ENCODE results near the gene GPR161.
A peak's percentile ranks its signal among the peaks of the same experiment; 100 is the strongest.
"Not testable (repeated sequence)": the region's sequence is repeated elsewhere in the genome, so short reads cannot be mapped to it uniquely, and the experiment has no call there.

The GPR161 gene, protein sequence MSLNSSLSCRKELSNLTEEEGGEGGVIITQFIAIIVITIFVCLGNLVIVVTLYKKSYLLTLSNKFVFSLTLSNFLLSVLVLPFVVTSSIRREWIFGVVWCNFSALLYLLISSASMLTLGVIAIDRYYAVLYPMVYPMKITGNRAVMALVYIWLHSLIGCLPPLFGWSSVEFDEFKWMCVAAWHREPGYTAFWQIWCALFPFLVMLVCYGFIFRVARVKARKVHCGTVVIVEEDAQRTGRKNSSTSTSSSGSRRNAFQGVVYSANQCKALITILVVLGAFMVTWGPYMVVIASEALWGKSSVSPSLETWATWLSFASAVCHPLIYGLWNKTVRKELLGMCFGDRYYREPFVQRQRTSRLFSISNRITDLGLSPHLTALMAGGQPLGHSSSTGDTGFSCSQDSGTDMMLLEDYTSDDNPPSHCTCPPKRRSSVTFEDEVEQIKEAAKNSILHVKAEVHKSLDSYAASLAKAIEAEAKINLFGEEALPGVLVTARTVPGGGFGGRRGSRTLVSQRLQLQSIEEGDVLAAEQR

DNA sequence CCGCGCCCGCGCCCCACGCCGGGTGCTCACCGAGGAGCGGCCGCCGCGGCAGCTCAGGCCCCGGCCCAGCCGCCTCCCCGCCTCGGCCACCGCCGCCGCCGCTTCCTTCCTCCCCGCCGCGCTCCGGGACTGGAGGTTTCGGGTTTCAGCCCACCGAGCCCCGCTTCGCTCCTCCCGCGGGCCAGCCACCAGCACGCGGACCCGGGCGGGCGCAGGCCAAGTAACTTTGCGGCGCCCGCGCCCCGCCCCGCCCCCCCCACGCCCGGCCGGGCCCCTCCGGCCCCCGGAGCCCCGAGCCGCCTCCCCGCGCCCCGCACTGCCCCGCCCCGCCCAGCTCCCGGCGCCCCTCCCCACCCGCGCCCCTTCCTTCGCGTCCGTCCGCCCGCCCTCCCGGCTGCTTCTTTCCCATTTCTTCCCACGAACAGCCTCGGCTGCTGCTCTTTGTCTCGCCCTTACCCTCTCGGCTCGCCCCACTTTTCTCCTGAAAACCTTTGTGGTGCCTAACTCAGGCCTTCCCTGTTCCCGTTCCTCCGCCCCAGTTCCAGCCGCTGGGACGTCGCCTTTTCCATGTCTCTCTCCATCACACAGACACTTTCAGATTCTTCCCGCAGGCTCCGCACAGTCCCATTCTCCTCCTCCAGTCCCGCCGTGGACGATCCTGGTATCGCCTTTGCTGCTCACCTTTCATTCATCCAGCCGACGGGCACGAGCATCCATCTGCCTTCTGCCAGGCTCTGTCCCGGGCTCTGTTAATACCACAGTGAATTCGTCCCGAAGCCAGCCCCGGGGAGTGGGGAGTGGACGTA lies at the start of gene GPR161:
Gene GPR161, minus strand, starts transcription at position 222 of the 806 bp plus-strand sequence. CDS start 32,080 bp downstream, outside the sequence.
- DNase-seq (ENCODE audit: low read depth), result no peak

DNA sequence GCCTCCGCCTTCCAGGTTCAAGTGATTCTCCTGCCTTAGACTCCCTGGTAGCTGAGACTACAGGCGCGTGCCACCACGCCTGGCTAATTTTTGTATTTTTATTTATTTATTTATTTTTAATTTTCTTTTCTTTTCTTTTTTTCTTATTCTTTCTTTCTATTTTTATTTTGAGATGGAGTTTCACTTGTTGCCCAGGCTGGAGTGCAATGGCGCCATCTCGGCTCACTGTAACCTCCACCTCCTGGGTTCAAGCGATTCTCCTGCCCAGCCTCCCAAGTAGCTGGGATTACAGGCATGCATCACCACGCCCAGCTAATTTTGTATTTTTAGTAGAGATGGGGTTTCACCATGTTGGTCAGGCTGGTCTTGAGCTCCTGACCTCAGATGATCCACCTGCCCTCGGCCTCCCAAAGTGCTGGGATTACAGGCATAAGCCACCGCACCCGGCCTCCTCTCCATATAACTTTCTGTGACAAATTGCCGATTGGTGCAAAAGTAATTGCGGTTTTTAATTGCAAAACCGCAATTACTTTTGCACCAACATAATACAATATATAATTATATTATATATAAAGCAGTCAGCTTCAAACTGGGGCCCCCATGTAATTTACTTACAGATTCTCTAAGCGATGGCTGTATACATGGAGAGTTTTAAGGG lies 44.5 kb upstream of the GPR161 start:
- not testable (repeated sequence) for DNase-seq (ENCODE audit: low read depth)

DNA sequence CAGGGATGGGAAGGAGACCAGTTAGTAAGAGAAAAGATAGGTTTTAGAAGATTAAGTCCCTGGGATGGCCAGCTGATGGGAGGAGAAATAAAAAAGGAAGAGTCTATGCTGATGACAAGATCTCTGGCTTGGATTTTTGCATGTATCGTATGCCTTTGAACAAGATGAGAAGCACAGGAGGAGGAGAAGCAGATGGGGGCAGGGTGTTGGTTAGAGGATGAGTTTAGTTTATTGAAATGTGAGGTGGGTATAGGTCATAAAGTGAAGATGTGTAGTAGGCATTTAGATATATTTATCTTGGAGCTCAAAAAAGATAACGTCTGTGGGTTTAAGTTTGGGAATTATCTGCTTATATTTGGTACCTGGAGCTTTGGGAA lies 43.4 kb upstream of the GPR161 start:
- DNase-seq (ENCODE audit: low read depth), result no peak

DNA sequence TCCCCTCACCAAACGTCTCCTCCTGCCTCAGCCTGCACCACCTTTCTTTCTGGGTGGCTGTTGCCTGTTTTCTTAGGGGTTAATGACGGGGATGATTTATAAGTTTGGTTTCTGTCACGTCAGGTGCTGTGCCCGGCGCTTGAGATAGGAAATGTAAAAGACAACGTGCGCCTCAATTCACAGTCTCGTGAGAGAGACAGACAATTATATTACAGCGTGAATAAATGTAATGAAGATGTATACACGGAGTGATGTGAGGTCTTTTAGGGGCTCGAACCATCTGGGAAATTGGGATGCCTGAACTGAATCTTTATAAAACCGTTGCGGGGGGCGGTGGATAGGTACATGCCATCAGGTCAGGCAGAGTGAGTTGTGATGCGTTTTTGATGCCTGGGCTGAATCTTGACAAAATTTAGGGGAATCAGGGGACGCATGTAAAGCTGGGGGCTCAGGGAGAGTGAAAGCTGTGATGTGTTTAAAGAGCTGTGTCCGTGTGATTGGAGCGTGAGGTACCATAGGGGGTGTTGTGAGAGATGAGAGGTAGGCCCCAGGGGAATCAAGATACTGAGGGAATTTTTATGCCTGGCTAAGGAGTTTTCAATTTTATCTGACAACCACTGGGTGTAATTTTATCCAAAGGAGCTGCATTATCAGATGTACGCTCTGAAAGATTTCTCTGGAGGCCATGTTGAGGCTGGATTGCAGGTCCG lies 42.9 kb upstream of the GPR161 start:
- DNase-seq (ENCODE audit: low read depth), result no peak

DNA sequence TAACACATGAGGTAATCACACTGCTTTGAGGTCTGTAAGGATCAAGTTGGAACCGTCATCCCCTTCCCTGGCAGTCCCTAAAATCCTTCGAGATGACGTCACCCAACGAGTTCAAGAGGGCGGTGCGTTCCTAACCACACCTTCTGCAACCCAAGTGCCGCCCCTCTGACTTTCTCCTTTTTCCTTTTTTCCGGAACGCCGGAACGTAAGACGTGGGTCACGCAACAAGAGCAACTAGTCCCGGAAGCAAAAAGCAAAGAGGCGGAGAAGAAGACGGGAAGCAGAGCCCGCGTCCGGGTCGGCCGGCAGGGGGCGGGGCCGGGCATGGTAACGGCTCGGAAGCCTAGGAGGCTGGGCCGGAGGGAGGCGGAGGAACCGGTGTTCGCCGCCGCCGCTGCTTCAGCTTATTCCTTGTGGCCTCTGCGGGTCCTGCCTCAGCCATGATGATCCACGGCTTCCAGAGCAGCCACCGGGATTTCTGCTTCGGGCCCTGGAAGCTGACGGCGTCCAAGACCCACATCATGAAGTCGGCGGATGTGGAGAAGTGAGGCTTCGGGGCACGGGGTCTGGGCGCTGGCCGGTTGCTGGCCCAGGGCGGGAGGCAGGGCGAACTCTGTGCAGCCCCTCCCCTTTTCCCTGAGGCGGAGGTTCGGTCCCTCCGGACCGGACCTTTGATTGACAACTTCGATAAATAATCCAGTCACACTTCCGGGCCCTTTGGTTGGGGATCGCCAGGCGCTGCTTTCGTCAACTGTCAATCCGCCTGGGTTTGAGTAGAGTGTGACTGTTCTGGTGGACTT lies 42.1 kb upstream of the GPR161 start, which contains the start of gene TIPRL:
Gene TIPRL, plus strand, starts transcription at position 325 of the 800 bp plus-strand sequence. Its CDS starts 116 bp downstream, at position 441.
- peak; percentile 85 for DNase-seq (ENCODE audit: low read depth)

DNA sequence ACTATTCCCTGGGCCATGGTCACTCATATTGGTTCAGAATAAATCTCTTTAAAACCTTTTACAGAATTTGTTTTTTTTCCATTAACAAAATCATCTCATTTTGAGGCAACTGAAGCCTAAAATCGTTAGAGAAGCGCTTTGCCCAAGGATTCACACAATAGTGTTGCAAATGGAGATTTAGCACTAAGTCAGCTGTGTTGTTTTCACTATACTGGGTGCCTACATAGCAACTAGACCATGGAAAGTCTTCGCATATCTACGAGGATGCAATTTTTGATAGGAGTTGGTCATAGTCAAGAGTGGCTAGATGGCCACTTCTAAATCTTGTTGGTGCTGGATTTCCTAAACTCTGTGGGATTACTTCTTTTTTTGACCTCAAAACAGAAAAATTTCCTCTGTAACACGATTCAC lies 41.5 kb upstream of the GPR161 start:
- no peak for DNase-seq (ENCODE audit: low read depth)

DNA sequence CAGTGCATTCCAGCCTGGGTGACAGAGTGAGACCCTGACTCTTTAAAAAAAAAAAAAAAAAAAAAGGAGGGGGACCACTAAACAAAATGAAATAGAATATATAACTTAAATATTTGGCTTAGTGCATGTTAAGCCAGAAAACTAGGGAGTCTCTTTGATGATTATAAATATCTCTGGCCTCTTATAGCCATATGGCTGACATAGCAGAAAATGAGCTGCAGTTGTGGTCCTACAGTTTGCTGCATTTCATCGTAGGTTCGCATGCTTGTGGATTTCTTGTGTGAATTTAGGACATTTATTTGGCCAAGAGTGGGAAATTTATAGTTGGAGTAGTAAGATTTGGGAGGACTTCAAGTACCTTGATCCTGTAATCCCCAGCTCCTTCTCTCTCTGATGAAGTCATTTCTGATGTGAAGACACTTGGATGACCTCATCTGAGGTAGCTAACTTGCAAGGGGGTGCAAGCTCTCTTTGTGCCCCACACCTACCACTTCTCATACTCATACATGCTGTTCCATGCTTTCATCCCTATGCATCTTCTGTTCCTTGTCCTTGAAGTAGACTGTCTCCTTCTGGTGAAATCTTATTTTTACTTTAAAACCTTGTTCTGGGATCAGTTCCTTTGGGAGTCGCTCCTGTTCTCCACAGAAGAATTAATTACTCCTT lies 35.7 kb upstream of the GPR161 start:
- no peak for DNase-seq (ENCODE audit: low read depth)

DNA sequence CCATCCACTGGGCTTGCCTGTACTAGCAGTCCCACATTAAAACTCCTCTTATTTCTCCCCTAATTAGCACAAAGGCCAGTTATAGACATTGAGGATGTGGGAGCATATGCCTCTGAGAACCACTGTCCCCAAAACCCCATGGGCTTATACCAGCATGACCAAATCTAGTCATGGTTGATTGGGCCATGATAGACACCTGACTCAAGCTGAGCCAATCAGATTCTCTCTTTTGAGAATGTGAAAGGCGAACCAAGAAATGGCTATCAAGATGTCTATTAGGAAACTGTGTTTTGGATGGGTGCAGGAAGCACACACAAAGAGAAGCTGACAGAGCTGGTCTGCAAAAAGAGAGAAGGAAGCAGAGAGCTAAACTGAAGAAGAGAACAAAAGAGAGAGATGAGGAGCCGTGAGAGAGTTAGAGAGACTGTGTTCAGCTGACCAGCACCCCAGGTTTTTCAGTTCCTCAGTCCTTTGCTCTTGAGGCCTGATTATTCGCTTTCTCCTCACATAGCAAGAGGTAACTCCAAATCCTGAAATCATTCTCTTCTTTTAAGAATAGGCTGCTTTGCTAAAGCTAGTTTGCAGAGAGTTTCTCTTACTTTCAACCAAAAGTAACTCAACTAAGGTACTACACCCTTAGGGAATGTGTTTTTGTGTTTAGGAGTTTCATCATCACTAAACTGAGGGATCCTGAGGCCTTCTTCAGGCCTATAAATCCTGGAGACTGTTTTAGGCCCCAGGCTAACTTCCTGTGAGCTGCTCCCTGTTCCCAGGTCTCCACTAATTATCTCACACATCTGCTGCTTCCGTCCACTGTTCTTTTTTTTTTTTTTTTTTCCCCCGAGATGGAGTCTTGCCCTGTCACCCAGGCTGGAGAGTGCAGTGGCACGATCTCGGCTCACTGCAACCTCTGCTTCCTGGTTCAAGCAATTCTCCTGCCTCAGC lies 34.1 kb upstream of the GPR161 start:
- no peak for DNase-seq (ENCODE audit: low read depth)

DNA sequence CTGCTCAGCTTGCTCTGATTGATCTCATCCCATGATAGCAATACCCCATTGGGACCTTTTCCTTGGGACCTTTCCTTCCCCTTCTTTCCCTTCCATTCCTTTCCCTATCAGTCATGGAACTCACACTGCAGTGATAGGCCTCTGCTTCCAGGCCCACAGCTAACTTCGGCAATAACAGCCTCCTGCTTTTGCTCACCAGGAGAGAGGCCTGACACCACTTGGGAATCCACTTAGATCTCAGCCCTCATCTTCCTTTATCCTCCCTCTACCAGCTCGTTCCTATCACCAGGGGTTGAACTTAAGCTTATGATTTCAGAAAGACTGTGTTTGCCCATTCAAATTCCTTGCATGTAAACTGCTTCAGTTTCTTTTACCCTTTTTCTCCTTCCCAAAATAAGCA lies 31.1 kb upstream of the GPR161 start:
- no peak for DNase-seq (ENCODE audit: low read depth)

DNA sequence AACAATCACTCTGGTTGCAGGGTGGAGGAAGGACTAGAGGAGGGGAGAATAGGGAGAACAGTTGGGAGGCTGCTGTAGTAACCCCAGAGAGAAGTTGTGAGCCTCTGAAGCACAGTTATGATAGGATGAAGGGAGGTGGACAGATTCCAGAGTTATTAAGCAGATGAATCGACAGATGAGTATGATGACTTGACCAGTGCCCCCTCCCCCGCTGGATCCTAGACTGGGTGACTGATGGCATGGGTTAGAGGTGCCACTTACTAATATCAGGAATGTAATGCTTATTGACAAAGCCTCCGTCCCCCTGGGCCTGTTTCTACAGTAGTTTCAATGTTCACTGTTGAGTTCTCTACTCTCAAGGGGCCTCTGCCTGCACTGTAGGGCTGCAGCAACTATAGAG lies 28.0 kb upstream of the GPR161 start:
- DNase-seq (ENCODE audit: low read depth), result no peak

DNA sequence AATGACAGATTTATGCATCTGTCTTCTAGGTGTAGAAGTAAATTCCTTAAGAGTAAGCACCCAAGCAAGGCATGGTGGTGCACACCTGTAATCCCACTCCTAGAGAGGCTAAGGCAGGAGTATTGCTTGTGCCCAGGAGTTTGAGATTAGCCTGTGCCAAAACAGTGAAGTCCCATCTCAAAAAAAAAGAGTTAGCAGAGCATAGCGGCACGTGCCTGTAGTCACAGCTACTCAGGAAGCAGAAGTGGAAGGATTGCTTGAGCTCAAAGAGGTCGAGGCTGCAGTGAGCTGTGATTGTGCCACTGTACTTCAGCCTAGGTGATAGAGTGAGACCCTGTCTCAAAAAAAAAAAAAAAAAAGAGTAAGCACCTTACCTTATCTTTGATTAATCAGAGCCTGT lies 26.9 kb upstream of the GPR161 start:
- no peak for DNase-seq (ENCODE audit: low read depth)

DNA sequence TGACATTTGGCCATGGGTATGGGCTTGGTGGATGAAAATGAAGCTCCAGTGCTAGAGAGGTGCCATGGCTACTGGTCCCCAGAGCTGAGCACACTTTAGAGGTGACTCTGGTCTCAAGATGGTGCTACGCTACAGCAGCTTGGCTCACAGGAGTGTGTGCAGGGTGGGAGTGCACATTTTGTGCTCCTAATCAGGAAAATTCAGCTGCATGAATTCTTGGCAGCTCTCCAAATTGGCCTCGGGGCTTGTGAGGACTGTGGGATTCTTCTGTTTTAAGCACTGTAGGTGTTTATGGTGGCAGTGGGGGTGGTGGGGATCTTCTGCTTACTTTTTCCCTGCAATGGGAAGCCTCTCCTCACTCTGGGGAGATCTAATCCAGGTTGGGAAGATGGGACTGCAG lies 24.7 kb upstream of the GPR161 start:
- no peak for DNase-seq (ENCODE audit: low read depth)

DNA sequence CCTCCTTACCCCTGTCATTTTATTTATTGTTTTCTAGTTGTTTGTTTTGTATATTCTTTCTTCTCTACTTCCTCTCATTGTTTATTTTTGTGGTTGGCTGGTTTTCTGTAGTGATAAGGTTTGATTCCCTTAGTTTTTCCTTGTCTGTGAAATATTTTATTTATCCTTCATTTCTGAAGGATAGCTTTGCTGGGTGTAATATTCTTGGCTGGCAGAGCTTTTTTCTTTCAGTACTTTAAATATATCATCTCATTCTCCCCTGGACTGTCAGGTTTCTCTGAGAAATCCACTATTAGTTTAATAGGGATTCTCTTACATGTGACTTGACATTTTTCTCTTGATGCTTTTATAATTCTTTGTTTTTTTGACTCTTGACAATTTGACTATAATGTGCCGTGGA lies 23.2 kb upstream of the GPR161 start:
- DNase-seq (ENCODE audit: low read depth), result no peak

DNA sequence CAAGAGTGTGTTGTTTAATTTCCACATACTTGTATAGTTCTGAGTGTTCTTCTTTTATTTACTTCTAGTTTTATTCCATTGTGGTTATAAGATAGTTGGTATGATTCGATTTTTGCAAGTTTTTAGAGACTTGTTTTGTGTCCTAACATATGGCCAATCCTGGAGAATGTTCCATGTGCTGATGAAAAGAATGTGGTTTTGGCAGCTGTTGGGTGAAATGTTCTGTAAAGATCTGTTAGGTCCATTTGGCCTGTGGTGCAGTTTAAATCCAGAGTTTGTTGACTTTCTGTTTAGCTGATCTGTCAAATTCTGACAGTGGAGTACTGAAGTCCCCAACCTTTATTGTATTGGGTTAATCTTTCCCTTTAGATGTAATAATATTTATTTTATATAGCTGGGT lies 22.5 kb upstream of the GPR161 start:
- no peak for DNase-seq (ENCODE audit: low read depth)

DNA sequence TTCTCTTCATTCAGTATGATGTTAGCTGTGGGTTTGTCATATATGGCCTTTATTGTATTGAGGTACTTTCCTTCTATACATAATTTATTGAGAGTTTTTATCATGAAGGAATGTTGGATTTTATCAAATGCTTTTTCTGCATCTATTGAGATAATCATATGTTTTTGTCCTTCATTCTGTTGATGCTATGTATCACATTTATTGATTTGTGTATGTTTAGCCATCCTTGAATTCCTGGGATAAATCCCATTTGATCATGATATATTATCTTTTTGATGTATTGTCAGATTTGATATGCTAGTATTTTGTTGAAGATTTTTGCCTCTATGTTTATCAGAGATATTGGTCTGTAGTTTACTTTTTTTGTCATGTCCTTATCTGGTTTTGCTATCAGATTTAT lies 20.9 kb upstream of the GPR161 start:
- no peak for DNase-seq (ENCODE audit: low read depth)

DNA sequence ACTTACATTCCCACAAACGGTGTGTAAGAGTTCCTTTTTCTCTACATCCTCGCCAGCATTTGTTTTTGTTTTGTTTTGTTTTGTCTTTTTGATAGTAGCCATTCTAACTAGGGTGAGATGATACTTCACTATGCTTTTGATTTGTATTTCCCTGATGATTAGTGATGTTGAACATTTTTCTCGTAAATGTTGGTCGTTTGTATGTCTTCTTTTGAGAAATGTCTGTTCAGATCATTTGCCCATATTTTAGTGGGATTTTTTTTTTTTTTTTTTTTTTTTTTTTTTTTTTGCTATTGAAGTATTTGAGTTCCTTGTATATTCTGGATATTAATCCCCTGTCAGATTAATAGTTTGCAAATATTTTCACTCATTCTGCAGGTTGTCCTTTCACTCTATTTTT lies 19.2 kb upstream of the GPR161 start:
- DNase-seq (ENCODE audit: low read depth), result no peak

DNA sequence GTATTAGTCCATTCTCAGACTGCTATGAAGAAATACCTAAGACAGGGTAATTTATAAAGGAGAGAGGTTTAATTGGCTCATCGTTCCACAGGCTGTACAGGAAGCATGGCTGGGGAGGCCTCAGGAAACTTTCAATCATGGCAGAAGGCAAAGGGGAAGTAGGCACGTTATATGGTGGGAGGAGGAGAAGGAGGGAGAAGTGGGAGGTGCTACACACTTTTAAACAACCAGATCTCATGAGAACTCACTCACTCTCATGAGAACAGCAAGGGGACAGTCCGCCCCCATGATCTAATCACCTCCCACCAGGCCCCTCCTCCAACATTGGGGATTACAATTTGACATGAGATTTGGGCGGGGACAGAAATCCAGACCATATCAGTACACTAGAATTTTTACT lies 18.0 kb upstream of the GPR161 start:
- not testable (repeated sequence) for DNase-seq (ENCODE audit: low read depth)

DNA sequence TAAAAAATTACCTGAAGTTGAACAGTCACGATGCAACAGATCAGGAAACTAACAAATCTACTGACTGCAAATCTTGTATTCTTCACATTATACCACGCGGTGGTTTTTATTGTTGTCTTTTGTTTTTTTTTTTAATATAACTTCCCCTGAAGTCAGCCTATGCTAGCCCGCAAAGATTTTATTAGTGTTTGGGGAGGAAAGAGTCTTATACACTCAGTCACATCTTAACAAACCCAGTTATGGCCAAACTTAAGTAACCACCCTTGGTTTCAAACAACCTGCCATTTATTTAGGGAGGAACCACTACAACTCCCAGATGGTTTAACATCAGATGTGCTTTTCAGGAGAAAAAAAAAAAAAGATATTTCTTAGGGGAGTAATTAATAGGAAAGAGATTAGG lies 15.2 kb upstream of the GPR161 start:
- DNase-seq (ENCODE audit: low read depth), result no peak

DNA sequence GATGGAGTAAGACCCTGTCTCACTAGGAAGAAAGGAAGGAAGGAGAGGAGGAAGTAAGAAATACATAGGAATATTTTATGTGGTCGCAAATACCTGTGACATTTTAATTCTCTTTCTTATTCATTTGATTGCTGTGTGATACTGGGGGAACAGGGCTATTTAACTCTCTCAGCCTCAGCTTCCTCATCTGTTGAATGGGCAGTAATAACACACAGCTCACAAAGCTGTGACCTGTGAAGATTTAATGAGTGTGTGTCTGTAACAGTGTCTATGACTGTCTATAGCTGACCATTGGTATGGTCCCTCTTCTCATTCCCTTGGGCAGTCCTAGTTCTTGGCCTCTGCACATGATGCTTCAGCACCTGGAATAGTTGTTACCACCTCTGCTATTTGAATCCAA lies 13.6 kb upstream of the GPR161 start:
- no peak for DNase-seq (ENCODE audit: low read depth)
